PC-3 (cell line): Measurements from ENCODE around the gene TMEM59L.

Source experiments
- CTCF ChIP-seq: fragments of 300-600 bp; sonication (generic); conservative IDR thresholded peaks from 2 replicates; pipeline ENCODE4 v1.5.1; 2017; ENCODE audit warnings: antibody characterized with exemption, low read depth, mild to moderate bottlenecking, low read length
- EZH2 ChIP-seq: fragments of 300-600 bp; sonication (generic); IDR thresholded peaks from one replicate; pipeline ENCODE4 v1.6.1; 2017; ENCODE audit warnings: antibody characterized with exemption, mild to moderate bottlenecking, low read length; ENCODE audit not compliant: unreplicated experiment

GRCh38 chr19:18594824-18595373 is 17.8 kb upstream of the TMEM59L start:
- TF ChIP-seq CTCF (no peak), EZH2 (no peak)
